ENCODE data around the gene LSM14B. TPM values are rescaled to one million over a fixed set of nuclear protein-coding genes. Genes with fewer than 3 reads are reported as not detected.

LSM14B gene
- total RNA-seq, 1 experiment from 2014 or later = 82.4 TPM

DNA sequence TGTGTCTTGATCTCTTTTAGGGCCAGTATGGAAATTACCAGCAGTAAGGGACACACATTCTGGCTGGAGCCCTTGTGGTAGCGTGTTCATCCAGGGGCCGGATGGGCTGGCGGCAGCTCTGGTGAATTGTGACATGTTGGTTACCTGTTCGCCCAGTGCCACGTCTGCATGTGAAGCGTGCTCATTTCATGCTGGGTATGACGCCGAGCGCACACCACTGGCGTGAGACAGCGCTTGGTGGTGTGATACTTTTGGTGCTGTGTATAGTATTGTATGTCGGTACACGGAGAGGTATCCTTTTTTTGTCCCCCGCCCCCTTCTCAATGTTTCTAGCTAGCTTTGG lies 56.9 kb downstream of the LSM14B start:
- Histone ChIP-seq H3K4ac (ENCODE audit: low read depth, low read length) (no peak overlapping the region), H3K18ac (ENCODE audit: insufficient read length, low read depth, low read length) (no peak overlapping the region), H2BK120ac (ENCODE audit: low read depth, low read length, poor library complexity, severe bottlenecking) (no peak overlapping the region), H2BK15ac (ENCODE audit: low read depth, low read length) (no peak overlapping the region), H3K79me1 (ENCODE audit: insufficient read depth, low read depth, low read length, poor library complexity, severe bottlenecking) (no peaks in the 10 kb centered on the region), H4K5ac (ENCODE audit: insufficient read length, low read depth, low read length) (no peak overlapping the region), H2BK12ac (ENCODE audit: insufficient read length, low read depth, low read length) (no peak overlapping the region), H4K20me1 (ENCODE audit: control insufficient read depth, insufficient read depth, insufficient read length) (no peaks in the 10 kb centered on the region), H2BK20ac (ENCODE audit: low read depth, low read length, poor library complexity, severe bottlenecking) (no peak overlapping the region), H3T11ph (ENCODE audit: low read length) (no peak overlapping the region), H3K4me2 (ENCODE audit: insufficient read depth, insufficient read length, low read length) (no peak overlapping the region), H3K4me1 (ENCODE audit: insufficient read depth, low read length) (peaks cover 2% of the 10 kb centered on the region; the same call in 1 of the 2 replicates), H4K8ac (replicated peaks; ENCODE audit: insufficient read length, low read depth, low read length) (no peak overlapping the region), H4K91ac (ENCODE audit: insufficient read length, low read depth, low read length) (no peak overlapping the region), H3K79me2 (ENCODE audit: insufficient read depth, low read length) (peaks cover 4% of the 10 kb centered on the region; the same call in 1 of the 2 replicates), H3K23ac (ENCODE audit: insufficient read length, low read depth, low read length) (no peak overlapping the region), H3K9me3 (ENCODE audit: control insufficient read depth, low read depth, low read length) (no peaks in the 10 kb centered on the region), H3K9ac (ENCODE audit: extremely low read depth, insufficient read length, low read length) (no peak overlapping the region), H2AFZ (ENCODE audit: low read length) (no peak overlapping the region), H3K27me3 (ENCODE audit: insufficient read depth, low read length) (no peaks in the 10 kb centered on the region), H3K23me2 (ENCODE audit: insufficient read length, low read depth, low read length, poor library complexity, severe bottlenecking) (peaks cover 3% of the 10 kb centered on the region), H3K14ac (ENCODE audit: insufficient read depth, low read length) (no peak overlapping the region), H2BK5ac (ENCODE audit: insufficient read length, low read length) (no peak overlapping the region), H3K27ac (ENCODE audit: insufficient read length, low read depth, low read length) (no peak overlapping the region), H2AK5ac (ENCODE audit: insufficient read length, low read length) (no peak overlapping the region), H3K56ac (ENCODE audit: insufficient read length, low read depth, low read length) (no peak overlapping the region)
- DNase-seq = no peak
- Mint-ChIP-seq H3K4me1 (peaks cover 12 to 13% of the 10 kb centered on the region in 2 experiments), H3K27me3 (ENCODE audit: low read depth) (no peaks in the 10 kb centered on the region; the same call in 1 of the 2 replicates), H3K36me3 (ENCODE audit: insufficient read depth in 1 of 3, low read depth in 3 of 3) (peaks cover 8 to 37% (median 19%) of the 10 kb centered on the region in 3 experiments), H3K27ac (no peak overlapping the region), H3K4me3 (peak overlapping the region in 1 of 2 experiments; percentile 41; a peak in 1 of 5 replicates), H3K9me3 (no peaks in the 10 kb centered on the region)
- no CpG with 5 or more reads among the region's 14 CpGs for WGBS (ENCODE audit: extremely low coverage, insufficient read length, low lambda C conversion rate)
- TF ChIP-seq, protein P1, sequence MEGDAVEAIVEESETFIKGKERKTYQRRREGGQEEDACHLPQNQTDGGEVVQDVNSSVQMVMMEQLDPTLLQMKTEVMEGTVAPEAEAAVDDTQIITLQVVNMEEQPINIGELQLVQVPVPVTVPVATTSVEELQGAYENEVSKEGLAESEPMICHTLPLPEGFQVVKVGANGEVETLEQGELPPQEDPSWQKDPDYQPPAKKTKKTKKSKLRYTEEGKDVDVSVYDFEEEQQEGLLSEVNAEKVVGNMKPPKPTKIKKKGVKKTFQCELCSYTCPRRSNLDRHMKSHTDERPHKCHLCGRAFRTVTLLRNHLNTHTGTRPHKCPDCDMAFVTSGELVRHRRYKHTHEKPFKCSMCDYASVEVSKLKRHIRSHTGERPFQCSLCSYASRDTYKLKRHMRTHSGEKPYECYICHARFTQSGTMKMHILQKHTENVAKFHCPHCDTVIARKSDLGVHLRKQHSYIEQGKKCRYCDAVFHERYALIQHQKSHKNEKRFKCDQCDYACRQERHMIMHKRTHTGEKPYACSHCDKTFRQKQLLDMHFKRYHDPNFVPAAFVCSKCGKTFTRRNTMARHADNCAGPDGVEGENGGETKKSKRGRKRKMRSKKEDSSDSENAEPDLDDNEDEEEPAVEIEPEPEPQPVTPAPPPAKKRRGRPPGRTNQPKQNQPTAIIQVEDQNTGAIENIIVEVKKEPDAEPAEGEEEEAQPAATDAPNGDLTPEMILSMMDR (conservative IDR thresholded peaks at IDR 0.05) = no peak

Measured in H9 (cell line).